ENCODE results near the gene CTU2. TPM values are rescaled to one million over a fixed set of nuclear protein-coding genes. Genes with fewer than 3 reads are reported as not detected.

Gene CTU2
- total RNA-seq, 1 donor from 2014 or later: 14.9 TPM

DNA sequence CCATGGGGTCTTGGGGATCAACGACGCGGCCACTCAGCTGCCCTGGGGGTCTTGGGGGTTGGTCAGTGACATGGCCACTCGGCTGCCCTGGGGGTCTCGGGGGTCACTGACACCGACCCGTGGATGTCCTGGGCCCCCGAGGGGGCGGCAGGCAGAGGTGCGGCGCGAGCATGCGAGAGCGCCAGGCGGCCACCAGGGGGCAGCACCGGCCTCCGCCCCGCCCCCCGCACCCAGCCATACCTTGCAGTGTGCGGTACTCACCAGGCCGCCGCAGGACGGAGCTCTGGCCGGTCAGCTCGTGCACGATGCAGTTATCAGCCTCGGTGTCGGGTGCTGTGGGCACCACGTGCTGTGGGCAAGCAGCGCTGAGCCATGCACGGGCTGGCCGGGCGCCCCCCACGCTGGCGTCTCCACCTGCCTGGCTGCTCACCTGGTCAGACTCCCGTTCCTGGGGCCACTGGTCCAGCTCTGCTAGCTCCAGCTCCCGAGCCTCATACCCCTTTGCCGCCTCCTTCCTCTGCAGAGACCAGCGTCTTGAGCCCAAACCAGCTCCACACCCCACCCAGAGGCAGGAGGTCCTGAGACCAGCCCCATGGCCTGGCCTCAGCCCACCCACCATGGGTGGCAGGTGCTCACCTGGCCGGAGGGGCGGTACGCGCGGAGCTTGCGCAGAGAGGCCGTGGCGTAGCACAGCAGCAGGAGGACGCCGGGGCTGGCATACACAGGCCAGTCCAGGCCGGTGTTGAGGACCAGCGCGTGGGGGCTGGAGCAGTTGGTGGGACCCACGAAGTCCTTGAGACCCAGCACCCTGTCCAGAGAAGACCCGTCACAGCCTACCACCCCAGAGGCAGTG is 31.2 kb downstream of the CTU2 start:
- peak; percentile 88 for DNase-seq (ENCODE audit: low spot score)
- intact Hi-C loops (cut with DNase I): no loop called here

DNA sequence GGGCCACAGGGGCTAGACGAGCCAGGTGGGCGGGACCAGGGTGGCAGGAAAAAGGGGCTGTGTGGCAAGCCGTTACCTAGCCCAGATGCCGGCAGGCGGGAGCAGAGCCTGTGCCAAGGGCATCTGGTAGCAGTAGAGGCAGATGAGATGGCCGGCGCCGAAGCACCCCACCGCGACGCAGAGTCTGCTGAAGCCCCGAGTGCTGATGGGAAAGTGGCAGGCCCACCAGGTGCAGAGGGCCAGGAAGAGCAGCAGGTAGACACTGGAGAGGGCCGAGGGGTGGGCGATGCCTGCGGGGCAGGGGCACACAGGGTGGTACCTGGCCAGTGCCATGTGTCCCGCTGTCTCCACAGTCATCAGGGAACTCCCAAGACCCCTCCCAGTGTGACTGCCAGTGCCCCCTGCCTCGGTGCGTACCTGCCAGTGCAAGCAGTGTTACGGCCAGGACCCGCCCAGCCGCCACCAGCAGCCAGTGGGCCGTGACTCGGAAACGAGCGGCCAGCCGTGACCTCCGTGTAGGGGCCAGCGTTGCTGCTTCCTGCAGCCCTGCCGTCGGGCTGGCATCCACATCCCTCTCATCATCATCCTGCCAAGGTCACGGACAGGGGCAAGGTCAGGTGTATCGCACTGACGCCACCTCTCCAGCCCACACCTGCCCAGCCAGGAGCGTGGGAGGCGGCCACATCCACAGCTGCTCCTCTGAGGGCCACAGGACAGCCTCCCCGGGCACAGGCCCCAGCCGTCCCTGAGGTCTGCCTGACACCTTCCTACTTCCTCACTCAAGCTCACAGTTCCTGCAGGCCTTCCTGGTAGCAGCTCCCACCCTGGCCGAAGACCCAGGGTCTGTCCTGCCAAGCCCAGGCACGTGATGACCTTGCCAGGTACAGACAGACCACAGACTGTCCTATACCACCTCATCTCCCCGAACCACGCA is 32.1 kb downstream of the CTU2 start:
- no peak for DNase-seq (ENCODE audit: low spot score)
- intact Hi-C loops (cut with DNase I): no loop called here

GRCh38 chr16:88739139-88739976 is 33.1 kb downstream of the CTU2 start:
- intact Hi-C loops (cut with DNase I): no loop called here
- no peak for DNase-seq (ENCODE audit: low spot score)

DNA sequence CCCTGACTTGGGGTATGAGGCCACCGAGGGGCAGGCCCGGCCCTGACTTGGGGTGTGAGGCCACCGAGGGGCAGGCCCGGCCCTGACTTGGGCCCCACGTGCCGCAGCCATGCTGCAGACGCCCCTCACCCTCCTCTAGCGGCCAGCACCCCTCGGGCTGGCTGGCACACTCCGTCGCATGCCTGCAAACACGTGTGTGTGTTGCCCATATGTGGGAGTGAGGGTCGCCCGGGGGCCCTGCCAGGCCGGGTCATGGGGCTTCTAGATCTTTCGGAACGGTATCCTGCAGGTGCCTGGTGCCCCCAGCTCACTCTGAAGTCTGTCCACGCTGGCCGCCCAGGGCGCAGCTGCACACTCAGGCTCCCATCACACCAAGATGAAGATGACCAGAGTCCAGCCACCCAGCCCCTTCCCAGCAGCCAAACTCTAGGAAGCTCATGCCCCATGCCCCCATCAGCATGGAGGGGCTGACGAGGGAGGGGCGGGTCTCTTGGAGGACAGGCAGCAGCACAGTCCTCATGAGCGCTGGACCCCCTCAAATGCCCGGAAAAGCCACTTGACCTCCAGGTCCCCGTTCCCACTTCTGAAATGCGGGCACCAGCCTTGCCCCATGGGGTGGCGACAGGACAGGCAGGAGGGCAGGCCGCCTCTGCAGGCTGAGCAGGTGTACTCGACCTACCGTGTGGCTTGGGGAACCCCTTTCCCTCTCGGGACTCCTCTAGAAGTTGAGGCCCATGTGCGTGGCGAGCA is 33.8 kb downstream of the CTU2 start:
- intact Hi-C loops (cut with DNase I): loop anchor here (5.0 kb wide), 2 partner anchors 427 to 477 kb away; partner anchors contain the start of gene ZNF778
- DNase-seq (ENCODE audit: low spot score): no peak

- no peak for DNase-seq (ENCODE audit: low spot score)
- intact Hi-C loops (cut with DNase I): loop anchor here (5.0 kb wide), 2 partner anchors 427 to 477 kb away; partner anchors contain the start of gene ZNF778
Measured at GRCh38 chr16:88740727-88741055, 34.4 kb downstream of the CTU2 start.

DNA sequence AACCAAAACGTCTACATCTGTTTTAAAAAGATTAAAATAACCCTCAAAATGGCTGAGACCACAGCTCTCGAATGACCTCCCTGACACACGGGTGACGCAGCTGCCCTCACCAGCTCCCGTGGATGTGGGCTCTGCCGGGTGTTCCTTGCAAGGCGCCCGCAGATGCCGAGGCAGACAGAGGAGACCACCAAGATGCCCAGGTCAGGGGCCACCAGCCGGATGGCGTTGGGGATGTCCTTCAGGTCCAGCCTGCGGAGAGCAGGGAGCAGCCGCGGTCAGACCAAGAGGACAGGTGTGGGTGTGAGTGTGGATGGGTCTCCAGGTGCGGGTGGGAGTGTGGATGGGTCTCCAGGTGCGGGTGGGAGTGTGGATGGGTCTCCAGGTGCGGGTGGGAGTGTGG is 35.1 kb downstream of the CTU2 start:
- no peak for DNase-seq (ENCODE audit: low spot score)
- intact Hi-C loops (cut with DNase I): loop anchor here (5.0 kb wide), 2 partner anchors 426 to 476 kb away; partner anchors contain the start of gene ZNF778

DNA sequence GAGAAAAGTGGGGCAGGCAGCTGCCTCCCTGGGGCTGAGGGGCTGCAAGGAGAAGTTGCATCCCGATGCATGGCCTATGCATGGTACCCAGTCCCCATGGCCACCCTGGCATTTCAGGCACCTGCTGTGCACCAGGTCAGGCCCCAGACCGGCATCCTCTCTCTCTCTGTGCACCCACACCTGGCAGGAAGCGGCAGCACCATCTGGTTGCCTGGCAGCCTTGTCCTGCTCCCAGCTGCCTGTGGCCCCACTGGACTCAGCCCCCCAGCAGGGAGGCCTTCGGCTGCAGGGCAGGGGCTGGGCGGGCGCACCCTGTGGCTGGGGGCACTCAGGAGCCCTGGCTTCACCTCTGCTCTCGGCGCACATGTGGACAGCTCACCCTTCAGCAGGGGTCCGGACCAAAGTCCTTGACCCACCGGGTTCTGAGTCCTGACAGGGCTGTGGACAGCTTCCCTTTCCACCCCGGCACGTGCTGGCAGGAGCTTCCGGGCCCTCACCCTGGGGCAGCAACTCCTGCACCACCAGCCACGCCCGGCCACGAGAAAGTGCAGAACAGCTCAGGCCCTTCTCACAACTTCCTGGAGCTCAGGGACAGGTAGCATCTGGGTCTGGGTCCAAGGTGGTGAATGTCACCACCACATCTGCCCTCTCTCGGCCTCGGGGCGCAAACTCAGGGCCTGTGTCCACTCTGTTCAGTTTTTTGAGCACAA is 36.7 kb downstream of the CTU2 start:
- no peak for DNase-seq (ENCODE audit: low spot score)
- intact Hi-C loops (cut with DNase I): loop anchor here (1.0 to 5.0 kb wide), 3 partner anchors 42 to 474 kb away; partner anchors contain the start of genes PIEZO1 and ZNF778

DNA sequence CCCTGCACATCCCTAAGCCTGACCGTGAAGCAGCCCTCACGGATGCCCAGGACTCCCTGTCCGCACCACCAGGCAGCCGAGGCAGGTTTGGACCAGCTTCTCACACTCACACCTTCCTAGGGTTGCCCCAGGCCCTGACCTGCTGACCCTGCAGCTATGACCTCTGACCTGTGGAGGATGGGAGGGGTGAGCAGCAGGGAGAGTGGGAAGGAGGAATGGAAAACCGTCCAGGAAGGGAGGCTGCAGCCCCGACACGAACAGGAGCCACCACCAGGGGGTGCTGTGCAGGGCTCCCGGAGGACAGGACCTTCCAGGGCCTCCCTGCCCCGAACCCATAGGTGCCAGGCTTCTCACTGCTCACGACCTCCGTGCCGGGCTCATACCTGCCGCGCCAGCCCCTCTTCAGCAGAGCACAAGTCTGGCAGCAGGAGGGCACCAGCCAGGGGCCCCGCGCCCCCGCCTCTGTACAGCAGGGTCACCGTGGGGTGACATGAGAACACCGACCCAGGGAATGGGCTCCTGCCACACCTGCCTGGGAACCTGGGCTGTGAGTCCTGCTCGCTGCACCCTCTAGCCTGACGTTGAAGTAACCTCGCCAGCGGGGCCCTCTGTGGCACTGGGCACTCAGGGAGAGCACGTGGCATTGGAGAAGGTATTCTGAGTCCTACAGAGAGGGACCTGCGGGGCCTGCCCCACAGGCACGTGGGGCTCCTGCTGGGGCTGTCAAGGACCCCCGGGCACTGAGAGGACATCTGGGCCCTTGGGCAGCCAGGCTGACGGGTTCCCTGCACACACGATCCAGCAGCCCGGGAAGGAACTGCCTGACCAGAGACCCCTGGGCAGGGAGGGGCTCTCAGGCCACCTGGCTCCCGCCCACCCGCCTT is 37.6 kb downstream of the CTU2 start:
- intact Hi-C loops (cut with DNase I): loop anchor here (1.0 to 5.0 kb wide), 3 partner anchors 41 to 473 kb away; partner anchors contain the start of genes PIEZO1 and ZNF778
- DNase-seq (ENCODE audit: low spot score): peak; percentile 88

- intact Hi-C loops (cut with DNase I): loop anchor here (5.0 kb wide), 2 partner anchors 422 to 472 kb away; partner anchors contain the start of gene ZNF778
- no peak for DNase-seq (ENCODE audit: low spot score)
Measured at GRCh38 chr16:88744577-88745521, 38.5 kb downstream of the CTU2 start.

GRCh38 chr16:88746506-88746905 is 40.2 kb downstream of the CTU2 start:
- intact Hi-C loops (cut with DNase I): no loop called here
- no peak for DNase-seq (ENCODE audit: low spot score)

DNA sequence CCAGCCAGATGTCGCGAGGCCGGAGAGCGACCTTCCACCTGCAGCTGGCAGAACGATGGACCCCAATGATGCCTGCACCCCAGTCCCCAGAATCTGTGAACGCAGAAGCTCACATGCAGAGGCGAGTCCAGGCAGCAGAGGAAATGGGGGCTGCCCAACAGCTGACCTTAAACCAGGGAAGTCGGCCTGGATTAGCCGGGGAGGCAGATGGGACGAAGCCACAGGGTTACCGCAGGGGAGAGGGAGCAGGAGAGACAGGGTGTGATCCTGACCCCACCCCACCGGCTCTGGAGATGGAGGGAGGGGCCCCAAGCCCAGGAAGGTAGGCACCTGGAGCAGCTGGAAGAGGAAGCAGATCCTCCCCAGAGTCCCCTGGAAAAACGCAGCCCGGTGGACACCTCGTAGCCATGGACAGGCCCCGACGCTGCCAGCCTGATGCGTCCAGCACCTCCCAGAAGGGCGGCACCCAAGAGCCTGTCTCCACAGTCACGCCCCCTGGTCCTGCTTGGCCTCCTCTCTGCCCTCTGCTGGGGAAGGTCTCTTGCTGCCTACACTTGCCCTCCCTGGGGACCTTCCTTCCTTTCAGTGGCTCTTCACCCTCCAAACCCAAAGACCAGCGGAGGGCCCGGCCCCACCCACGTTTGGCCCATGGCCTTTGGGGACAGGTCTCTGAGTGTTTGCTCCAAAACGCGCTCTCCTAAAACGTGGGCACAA is 41.4 kb downstream of the CTU2 start:
- DNase-seq (ENCODE audit: low spot score): no peak
- intact Hi-C loops (cut with DNase I): no loop called here

- no peak for DNase-seq (ENCODE audit: low spot score)
- intact Hi-C loops (cut with DNase I): no loop called here
Measured at GRCh38 chr16:88748364-88748763, 42.1 kb downstream of the CTU2 start.

- no peak for DNase-seq (ENCODE audit: low spot score)
- intact Hi-C loops (cut with DNase I): no loop called here
Measured at GRCh38 chr16:88749358-88749757, 43.1 kb downstream of the CTU2 start.

DNA sequence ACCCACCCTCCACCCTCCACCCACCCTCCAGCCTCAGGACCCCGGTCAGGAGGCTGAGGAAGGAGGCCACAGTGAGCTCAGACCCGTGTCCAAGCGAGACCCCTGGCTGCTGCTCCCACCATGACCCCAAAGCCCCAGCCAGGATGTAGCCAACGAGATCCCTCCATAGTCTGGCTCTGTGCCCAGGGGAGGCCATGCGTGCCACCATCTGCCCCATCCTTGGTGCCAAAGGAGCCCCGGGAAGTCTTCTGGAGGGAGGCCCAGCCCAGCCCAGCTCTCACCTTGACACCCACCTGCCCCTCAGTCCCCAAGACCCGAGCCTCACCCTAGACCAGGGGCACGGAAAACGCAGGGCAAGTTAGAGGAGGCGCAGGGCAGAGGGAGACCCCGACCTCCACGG is 44.6 kb downstream of the CTU2 start:
- intact Hi-C loops (cut with DNase I): no loop called here
- DNase-seq (ENCODE audit: low spot score): no peak

DNA sequence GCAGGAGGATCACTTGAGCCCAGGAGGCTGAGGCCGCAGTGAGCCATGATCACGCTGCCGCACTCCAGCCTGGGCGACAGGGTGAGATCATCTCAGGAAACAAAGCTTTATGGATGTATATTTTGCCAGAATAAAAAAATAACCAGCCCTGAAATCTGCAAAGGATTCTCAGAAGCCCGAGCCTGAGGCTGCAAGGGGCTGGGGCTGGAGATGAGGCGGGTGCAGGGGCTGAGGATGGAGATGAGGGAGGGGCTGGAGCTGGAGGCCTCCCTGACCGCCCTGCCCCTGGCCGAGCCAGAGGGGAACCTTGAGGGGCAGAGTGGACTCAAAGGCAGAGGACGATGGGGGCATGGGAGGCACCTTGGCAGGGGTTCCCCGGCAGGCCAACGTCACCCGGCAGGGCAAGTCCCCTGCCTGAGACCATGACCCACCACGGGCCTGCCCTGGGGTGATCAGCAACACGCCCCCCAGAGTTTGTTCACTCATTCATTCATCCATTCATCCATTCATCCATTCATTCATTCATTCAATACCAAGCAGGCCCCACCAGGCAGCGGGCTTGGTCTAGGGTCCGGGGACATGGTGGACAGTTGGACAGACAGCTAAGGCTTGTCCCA is 46.2 kb downstream of the CTU2 start:
- DNase-seq (ENCODE audit: low spot score): no peak
- intact Hi-C loops (cut with DNase I): no loop called here

Measured in cardiac septum (tissue), 1 donor.